ENCODE data around the gene MS4A4A.

The MS4A4A gene

GRCh38 chr11:60348116-60348515 lies 67.7 kb downstream of the MS4A4A start:
- no peaks in the 10 kb centered on the region for H4K20me1 ChIP-seq (ENCODE audit: insufficient read depth, low read length, poor library complexity, severe bottlenecking)
- no peak overlapping the region for H2AFZ ChIP-seq (ENCODE audit: low read length)
- no peaks in the 10 kb centered on the region for H3K36me3 ChIP-seq (ENCODE audit: insufficient read depth, low read length)
- H3K27me3 ChIP-seq (ENCODE audit: insufficient read depth, low read length, poor library complexity, severe bottlenecking): no peaks in the 10 kb centered on the region
- no peak overlapping the region for H3K9ac ChIP-seq (ENCODE audit: low read depth, low read length, poor library complexity, severe bottlenecking)
- no peaks in the 10 kb centered on the region for H3K79me2 ChIP-seq (ENCODE audit: insufficient read depth, low read length)
- no peaks in the 10 kb centered on the region for H3K4me1 ChIP-seq (ENCODE audit: insufficient read depth, low read length, poor library complexity, severe bottlenecking)
- no peaks in the 10 kb centered on the region for H3K9me2 ChIP-seq (replicated peaks; ENCODE audit: low read depth, low read length)
- no peak overlapping the region for H3K4me2 ChIP-seq (ENCODE audit: low read depth, low read length, poor library complexity, severe bottlenecking)
- TF ChIP-seq EZH2phosphoT487 (IDR thresholded peaks at IDR 0.05; ENCODE audit: borderline replicate concordance) (no peak), CTCF (conservative IDR thresholded peaks at IDR 0.05; ENCODE audit: low read length) (peak; percentile 50)
- no peaks in the 10 kb centered on the region for H3K9me3 ChIP-seq (ENCODE audit: insufficient read depth, low read depth, low read length)
- no peak overlapping the region for H3K4me3 ChIP-seq (ENCODE audit: low read length, poor library complexity, severe bottlenecking)
- H3F3A ChIP-seq (ENCODE audit: low read depth): no peaks in the 10 kb centered on the region

GRCh38 chr11:60349990-60350389 lies 69.5 kb downstream of the MS4A4A start:
- Histone ChIP-seq H3K4me3 (ENCODE audit: low read length, poor library complexity, severe bottlenecking) (no peak overlapping the region), H3K36me3 (ENCODE audit: insufficient read depth, low read length) (no peaks in the 10 kb centered on the region), H3F3A (ENCODE audit: low read depth) (no peaks in the 10 kb centered on the region), H3K9ac (ENCODE audit: low read depth, low read length, poor library complexity, severe bottlenecking) (no peak overlapping the region), H3K9me3 (ENCODE audit: insufficient read depth, low read depth, low read length) (0 out of 2 replicates have a peak, but pooled peaks cover 1% of the 10 kb centered on the region), H3K27me3 (ENCODE audit: insufficient read depth, low read length, poor library complexity, severe bottlenecking) (no peaks in the 10 kb centered on the region), H4K20me1 (ENCODE audit: insufficient read depth, low read length, poor library complexity, severe bottlenecking) (no peaks in the 10 kb centered on the region), H3K9me2 (replicated peaks; ENCODE audit: low read depth, low read length) (no peaks in the 10 kb centered on the region), H3K4me2 (ENCODE audit: low read depth, low read length, poor library complexity, severe bottlenecking) (no peak overlapping the region), H3K4me1 (ENCODE audit: insufficient read depth, low read length, poor library complexity, severe bottlenecking) (no peaks in the 10 kb centered on the region), H3K79me2 (ENCODE audit: insufficient read depth, low read length) (no peaks in the 10 kb centered on the region), H2AFZ (ENCODE audit: low read length) (no peak overlapping the region)
- TF ChIP-seq CTCF (conservative IDR thresholded peaks at IDR 0.05; ENCODE audit: low read length) (no peak), EZH2phosphoT487 (IDR thresholded peaks at IDR 0.05; ENCODE audit: borderline replicate concordance) (no peak)

- Histone ChIP-seq H3K36me3 (ENCODE audit: insufficient read depth, low read length) (no peaks in the 10 kb centered on the region), H3K4me2 (ENCODE audit: low read depth, low read length, poor library complexity, severe bottlenecking) (no peak overlapping the region), H4K20me1 (ENCODE audit: insufficient read depth, low read length, poor library complexity, severe bottlenecking) (no peaks in the 10 kb centered on the region), H3K79me2 (ENCODE audit: insufficient read depth, low read length) (no peaks in the 10 kb centered on the region), H3F3A (ENCODE audit: low read depth) (no peaks in the 10 kb centered on the region), H3K4me1 (ENCODE audit: insufficient read depth, low read length, poor library complexity, severe bottlenecking) (no peaks in the 10 kb centered on the region), H3K4me3 (ENCODE audit: low read length, poor library complexity, severe bottlenecking) (no peak overlapping the region), H2AFZ (ENCODE audit: low read length) (no peak overlapping the region), H3K27me3 (ENCODE audit: insufficient read depth, low read length, poor library complexity, severe bottlenecking) (peaks cover 5% of the 10 kb centered on the region), H3K9ac (ENCODE audit: low read depth, low read length, poor library complexity, severe bottlenecking) (no peak overlapping the region), H3K9me2 (replicated peaks; ENCODE audit: low read depth, low read length) (no peaks in the 10 kb centered on the region), H3K9me3 (ENCODE audit: insufficient read depth, low read depth, low read length) (peaks cover 9% of the 10 kb centered on the region; the same call in 1 of the 2 replicates)
- no peak for TF ChIP-seq CTCF (conservative IDR thresholded peaks at IDR 0.05; ENCODE audit: low read length)
- TF ChIP-seq EZH2phosphoT487 (IDR thresholded peaks at IDR 0.05; ENCODE audit: borderline replicate concordance): no peak
Measured at GRCh38 chr11:60357771-60358170, 77.3 kb downstream of the MS4A4A start.

Data from Loucy (cell line).